ENCODE measurements around the gene GRIN3B. TPM values are rescaled to one million over a fixed set of nuclear protein-coding genes. Genes with fewer than 3 reads are reported as not detected.

Gene GRIN3B
- total and polyA plus RNA-seq, 9 of the 15 experiments (the other 6 are each of a cell fraction or from before 2014, with no cell fraction given) = 0.06 to 0.95 (median 0.19) TPM; not detected in 6

DNA sequence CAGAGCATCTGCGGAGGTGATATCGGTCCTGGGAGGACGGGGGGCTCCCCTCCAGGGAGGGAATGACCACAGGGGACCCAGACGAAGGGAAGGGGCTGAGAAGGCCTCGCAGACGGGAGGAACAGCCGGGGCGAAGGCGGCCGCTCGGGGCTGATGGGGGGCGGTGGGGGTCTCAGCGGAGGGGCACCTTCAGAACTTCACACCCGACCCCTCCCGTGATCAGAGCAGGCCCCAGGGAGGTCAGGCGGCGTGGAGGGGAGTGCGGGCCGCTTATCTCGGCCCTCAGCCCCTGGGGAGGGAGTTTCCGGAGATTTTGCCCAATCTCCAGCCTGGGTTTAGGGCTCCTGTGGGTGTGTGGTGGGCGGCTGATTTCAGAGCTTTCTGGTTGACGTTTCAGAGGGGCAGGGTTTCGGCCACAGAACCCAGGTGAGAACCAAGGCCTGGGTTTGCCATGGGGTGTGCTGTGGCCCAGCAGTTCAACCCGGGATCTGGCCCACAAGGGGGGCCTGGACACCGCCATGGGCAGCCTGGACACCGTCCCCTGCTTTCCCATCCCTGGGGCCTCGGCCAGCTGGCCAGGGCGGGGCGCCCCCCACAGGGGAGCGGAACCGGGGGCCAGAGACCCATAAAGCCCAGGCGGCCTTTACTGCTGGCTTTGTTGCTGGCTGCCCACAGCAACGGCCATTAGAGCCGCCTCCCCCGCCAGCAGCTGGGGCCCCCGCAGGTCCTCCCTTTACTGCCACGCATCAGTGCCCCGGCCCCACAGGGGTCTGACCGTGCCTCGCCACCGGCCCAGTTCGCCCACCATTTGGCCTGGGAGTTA is 45.3 kb upstream of the GRIN3B start (continued):
- TF ChIP-seq, protein P1, sequence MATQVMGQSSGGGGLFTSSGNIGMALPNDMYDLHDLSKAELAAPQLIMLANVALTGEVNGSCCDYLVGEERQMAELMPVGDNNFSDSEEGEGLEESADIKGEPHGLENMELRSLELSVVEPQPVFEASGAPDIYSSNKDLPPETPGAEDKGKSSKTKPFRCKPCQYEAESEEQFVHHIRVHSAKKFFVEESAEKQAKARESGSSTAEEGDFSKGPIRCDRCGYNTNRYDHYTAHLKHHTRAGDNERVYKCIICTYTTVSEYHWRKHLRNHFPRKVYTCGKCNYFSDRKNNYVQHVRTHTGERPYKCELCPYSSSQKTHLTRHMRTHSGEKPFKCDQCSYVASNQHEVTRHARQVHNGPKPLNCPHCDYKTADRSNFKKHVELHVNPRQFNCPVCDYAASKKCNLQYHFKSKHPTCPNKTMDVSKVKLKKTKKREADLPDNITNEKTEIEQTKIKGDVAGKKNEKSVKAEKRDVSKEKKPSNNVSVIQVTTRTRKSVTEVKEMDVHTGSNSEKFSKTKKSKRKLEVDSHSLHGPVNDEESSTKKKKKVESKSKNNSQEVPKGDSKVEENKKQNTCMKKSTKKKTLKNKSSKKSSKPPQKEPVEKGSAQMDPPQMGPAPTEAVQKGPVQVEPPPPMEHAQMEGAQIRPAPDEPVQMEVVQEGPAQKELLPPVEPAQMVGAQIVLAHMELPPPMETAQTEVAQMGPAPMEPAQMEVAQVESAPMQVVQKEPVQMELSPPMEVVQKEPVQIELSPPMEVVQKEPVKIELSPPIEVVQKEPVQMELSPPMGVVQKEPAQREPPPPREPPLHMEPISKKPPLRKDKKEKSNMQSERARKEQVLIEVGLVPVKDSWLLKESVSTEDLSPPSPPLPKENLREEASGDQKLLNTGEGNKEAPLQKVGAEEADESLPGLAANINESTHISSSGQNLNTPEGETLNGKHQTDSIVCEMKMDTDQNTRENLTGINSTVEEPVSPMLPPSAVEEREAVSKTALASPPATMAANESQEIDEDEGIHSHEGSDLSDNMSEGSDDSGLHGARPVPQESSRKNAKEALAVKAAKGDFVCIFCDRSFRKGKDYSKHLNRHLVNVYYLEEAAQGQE (IDR thresholded peaks at IDR 0.05; ENCODE audit: borderline replicate concordance) = no peak
- TF ChIP-seq, protein P1 (CRISPR knock-in tag; IDR thresholded peaks at IDR 0.05; ENCODE audit: low read depth) = no peak
- TF ChIP-seq, protein P2, sequence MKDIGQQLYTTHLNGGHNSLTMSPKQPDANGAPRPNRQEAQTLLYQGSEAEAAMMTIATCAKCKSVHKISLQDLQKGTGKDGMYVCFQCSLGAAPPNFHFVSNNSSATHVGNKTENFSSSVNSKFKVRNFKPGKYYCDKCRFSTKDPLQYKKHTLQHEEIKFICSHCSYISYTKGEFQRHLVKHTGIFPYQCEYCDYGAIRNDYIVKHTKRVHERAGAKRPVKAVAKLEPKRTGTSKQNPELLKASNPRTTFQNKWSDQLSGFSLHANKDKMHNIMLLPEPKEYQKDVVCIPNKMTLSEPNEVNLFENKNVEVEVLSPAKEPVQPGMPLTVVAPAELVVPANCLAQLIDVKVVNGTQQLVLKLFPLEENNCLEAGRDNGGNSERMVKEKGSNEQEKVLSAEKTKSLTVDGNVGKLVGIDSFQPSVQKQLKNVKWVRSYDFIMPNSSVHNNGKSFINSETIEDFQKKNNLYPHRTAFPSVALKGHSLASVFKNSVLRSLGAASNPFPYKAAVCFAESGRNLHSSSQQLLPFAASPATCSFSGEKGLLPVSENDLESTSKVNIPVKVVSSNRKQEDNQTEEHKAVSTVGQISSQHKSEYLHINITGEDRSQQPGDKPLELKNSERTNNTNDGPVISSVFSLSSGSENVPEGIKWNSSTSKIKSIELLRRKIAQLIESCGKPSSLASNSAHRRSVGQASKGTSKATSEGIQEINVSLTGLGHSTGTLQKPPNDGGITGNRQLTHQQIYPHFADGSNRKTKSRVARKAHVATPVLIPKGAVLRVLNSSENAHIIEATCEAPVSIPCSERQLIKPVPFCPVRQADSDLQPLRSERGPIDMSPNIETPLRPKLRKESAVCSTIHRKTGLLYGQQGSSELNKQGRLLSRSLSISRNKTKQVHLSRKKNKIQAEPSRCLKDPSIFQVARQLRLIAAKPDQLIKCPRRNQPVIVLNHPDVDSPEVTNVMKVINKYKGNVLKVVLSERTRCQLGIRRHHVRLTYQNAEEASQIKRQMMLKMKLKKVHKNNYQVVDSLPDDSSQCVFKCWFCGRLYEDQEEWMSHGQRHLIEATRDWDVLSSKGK (CRISPR knock-in tag; IDR thresholded peaks at IDR 0.05) = no peak
- TF ChIP-seq NCOA2 (IDR thresholded peaks at IDR 0.05; ENCODE audit: partially characterized antibody in 2 of 2) (no peak), ZNF311 (CRISPR knock-in tag; IDR thresholded peaks at IDR 0.05) (no peak), NRF1 (conservative IDR thresholded peaks at IDR 0.05 in 1 of 2, IDR thresholded peaks at IDR 0.05 in 1 of 2) (peak in 1 of 2 experiments; percentile 10; a peak in 1 of 4 replicates), SRSF3 (IDR thresholded peaks at IDR 0.05; ENCODE audit: insufficient read depth, low read length) (no peak), ZNF431 (CRISPR knock-in tag; IDR thresholded peaks at IDR 0.05) (no peak), ZNF561 (CRISPR knock-in tag; conservative IDR thresholded peaks at IDR 0.05) (no peak), RFX1 (IDR thresholded peaks at IDR 0.05) (no peak), FOXJ3 (CRISPR knock-in tag; IDR thresholded peaks at IDR 0.05) (no peak), MTF1 (CRISPR knock-in tag; IDR thresholded peaks at IDR 0.05; ENCODE audit: borderline replicate concordance) (no peak)
- TF ChIP-seq, protein P3, sequence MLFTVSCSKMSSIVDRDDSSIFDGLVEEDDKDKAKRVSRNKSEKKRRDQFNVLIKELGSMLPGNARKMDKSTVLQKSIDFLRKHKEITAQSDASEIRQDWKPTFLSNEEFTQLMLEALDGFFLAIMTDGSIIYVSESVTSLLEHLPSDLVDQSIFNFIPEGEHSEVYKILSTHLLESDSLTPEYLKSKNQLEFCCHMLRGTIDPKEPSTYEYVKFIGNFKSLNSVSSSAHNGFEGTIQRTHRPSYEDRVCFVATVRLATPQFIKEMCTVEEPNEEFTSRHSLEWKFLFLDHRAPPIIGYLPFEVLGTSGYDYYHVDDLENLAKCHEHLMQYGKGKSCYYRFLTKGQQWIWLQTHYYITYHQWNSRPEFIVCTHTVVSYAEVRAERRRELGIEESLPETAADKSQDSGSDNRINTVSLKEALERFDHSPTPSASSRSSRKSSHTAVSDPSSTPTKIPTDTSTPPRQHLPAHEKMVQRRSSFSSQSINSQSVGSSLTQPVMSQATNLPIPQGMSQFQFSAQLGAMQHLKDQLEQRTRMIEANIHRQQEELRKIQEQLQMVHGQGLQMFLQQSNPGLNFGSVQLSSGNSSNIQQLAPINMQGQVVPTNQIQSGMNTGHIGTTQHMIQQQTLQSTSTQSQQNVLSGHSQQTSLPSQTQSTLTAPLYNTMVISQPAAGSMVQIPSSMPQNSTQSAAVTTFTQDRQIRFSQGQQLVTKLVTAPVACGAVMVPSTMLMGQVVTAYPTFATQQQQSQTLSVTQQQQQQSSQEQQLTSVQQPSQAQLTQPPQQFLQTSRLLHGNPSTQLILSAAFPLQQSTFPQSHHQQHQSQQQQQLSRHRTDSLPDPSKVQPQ (CRISPR knock-in tag; IDR thresholded peaks at IDR 0.05; ENCODE audit: borderline replicate concordance) = no peak

All from K562 (cell line).